ENCODE results near the gene CCDC141.

The CCDC141 gene

DNA sequence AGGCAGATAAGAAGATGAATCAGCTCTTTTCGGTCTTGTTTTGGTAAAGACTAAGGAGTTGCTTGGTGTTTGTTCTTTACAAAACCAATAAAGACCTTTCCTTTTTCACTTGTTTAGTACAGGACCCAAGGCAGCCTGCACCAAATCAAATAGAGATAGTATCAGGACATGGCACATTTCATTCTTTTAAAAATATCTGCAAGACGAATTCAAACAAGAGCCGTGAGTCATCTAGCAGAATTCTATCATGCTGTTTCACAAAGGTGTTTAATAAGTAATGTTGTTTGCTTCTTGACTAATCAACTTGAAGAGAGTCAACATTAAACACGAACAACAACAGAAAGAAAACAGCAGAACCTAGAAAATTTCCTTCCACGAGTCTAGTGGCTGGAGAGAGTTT lies 139.9 kb downstream of the CCDC141 start:
- no peak for DNase-seq

DNA sequence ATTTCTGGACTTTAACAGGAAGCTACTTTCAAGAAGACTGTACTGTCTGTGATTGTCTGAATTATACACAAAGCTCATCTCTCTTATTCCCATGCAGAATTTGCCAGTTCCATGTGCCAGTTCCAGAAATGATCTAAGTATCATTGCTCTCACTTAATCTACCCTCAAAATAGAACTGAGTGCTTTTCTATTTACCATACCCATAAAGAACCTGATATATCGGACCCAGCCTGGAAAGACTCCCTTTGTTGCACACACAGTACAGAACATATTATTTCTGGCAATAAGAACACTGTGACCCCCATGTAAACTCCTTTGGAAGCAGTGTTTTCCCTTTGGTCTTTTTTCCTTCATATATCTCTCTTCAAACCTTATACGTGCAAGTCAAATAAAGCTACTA lies 140.4 kb downstream of the CCDC141 start:
- no peak for DNase-seq

DNA sequence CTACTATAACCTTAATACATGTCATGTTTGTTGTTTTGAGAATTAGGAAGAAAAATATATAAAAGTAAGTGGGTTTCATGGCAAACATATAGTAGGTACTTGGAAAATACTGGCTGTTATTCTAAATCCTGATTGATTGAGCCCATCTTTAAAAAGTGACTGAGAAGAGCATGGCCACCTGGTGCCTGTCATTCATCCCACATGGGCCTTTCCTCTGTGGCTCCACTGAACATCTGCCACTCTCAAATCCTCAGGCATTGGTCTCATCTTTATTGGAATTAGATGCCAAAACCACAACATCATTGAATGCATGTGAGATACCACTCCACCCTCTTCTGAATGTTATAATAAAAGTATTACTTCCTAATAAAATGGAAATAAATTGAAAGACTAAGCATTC lies 141.1 kb downstream of the CCDC141 start:
- no peak for DNase-seq

DNA sequence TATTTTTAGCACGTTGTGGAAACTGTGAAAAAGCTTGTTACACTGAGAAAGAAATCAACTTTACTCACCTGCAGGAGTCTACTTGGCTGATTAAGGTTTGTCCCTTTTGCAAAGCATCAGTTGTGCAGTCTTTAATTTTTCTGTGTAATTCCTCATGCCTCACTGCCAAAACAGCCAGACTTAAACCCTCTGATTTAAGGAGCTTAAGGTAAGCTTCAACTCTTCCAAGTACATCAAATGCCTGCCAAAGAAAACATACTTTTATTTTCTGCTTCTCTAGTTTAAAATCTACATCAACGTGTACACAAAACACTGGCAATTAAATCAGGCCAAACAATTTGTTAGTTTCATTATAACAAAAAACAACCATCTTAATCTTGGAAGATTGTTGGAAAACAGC lies 144.7 kb downstream of the CCDC141 start:
- no peak for DNase-seq

DNA sequence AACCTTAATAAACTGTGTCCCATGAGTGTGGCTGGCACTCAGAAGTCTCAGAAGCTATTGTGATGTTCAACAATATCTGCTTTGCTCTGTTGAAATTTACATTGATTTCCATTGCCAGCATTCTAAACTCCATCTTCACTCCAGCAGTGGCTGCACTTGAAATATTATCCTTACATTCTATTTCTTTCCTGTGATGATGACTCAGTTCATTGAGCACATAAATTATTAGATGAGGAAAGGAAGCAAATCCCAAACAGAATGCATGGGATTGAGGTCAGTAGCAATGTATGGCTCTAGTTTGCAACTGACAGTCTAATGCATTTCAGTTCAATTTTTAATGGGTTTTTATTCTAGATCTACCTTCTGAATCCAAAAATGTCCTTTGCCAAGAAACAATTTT lies 150.3 kb downstream of the CCDC141 start:
- no peak for DNase-seq

DNA sequence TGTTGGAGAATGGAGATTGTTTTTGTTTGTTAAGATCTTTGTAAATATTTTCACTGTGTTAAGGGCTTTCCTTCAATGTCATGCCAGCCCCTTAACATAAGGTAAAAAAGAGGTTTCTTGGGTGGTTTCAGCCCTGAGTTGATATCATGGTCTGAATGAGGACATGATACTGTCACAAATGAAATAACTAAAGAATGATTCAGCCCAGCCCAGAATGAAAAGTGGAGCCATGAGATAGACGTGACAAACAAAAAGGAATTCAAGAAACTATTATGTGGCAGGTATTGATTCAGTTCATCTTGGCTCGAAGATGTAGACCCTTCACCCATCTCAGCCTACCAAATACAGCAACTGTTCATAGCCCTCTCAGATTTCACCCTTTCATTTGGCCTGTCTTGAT lies 154.1 kb downstream of the CCDC141 start:
- no peak for DNase-seq

DNA sequence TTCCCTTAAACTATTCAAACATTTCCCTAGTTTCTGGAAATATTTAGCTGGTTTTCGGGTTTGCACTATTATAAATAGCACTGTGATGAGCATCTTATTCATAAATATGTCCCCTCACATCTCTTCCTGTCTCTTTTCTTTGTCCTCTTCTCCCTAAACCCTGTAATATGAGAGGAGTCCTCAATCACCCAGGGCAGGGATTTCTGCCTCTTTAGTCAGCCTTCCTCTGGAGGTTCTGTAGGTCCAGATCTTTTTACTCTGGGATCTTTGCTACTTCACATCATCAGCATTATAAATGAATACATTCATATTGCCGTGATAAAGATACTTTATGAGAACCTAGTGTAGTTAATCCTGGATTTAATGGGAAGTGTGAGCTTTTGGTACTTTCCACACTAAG lies 154.8 kb downstream of the CCDC141 start:
- no peak for DNase-seq

DNA sequence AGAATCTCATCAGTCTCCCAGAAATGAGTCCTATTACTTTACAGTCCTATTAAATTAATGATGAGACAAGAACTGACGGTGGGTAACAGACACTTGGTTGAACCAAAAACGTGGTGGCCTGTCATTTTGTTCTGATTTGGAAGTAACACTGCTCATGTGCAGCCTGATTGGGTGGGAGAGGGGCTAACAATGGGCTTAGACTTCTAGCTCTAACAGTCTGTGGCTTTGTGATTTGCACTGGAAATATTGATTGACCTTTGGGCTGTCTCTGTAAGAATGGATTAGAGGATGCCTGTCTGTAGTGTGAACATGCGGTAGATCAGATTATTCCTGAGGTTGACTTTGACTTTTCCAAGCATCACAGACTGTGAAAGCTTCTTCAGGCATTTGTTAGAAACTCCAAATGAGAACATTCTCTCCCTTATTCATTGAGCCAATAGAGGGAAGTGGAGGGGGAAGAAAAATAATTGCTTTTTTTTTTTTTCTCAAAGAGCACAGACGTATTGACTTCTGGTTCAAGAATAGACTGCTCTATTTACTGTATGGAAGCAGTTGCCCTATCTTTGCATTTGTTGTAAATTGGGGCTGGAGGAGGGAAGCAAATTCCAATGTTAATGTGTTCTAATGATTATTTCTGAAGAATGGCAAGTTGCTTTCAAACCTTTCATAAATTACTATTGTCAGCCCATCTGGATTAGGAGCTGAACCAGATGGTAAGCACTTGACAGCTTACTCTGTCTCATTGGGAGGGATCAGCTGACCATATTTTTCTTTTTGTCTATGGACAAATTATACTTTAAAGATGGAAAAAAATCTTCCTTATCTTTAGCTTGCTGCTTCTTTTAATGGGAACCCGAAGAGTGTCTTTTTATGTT lies 156.9 kb downstream of the CCDC141 start:
- no peak for DNase-seq

DNA sequence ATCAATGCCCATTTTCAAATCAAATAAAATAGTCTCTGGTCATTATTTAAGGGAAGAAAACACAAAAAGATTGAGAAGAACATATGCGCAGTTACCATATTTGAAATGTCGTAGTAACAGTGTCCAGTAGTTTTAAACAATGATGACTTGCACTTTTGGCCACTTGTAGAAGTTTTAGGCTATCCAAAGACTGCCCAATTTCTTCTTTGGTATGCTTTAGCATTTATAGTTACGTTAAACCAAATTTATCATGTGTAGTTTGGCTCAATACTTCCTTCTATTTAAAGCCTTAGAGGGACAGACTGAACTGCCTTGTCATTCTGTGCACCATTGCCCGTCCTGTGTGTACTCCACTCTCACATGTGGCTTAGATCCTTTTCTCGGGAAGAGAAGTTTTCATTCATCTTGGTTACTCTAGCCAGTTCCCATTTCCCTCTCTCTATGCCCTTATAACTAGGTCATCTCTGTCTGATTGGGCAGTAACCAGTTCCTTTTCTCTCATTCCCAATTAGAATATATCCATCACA lies 157.9 kb downstream of the CCDC141 start:
- DNase-seq = no peak

DNA sequence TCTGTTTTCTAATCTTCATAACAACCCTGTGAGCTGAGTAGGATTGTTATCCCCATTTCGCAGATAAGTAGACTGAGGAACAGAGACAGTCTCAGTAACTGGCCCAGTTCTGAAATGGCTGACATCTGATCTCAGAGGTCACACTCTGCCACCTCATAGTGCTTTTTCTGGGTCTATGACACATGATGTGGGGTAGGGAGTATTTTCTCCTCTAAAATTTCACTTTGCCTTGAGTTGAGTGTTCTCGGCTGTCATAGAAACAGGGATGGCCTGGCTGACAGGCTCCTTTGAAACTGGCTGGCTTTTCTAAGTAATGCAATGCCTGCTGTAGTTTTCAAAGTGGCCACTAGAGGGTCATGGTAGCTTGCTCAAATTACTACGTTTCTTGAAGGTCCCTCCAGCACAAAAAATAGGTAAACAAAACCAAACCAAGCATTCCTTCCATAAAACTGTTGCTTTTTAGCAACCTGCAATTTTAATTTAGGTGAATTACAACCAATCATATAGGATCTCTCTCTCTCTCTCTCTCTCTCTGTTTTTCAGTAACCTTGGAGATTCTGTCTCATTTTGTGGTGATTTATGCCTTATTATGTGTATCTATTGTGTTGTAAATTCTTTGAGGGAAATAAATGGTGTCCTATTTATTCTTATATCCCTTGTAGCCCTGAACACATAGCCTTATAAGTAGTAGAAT lies 158.5 kb downstream of the CCDC141 start:
- DNase-seq = peak; percentile 43

DNA sequence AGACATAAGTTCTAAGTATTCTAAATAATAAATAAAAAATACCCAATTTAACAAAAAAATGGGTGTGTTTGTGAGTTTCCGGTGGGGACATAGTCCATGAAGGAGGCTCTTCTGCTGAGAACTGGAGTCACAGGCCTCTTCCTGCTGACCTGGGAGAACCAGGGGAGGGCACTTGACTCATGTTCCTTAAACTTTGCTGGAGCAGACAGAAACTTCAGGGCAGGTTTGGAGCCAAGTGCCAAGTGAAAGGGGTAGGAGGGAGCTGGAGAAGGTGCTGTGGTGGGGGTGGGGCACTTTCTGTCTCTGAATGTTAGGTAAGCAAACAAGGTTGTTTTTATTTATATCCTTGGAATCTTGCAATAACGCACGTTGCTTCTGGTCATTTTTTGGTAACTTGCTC lies 163.9 kb downstream of the CCDC141 start:
- DNase-seq = no peak

DNA sequence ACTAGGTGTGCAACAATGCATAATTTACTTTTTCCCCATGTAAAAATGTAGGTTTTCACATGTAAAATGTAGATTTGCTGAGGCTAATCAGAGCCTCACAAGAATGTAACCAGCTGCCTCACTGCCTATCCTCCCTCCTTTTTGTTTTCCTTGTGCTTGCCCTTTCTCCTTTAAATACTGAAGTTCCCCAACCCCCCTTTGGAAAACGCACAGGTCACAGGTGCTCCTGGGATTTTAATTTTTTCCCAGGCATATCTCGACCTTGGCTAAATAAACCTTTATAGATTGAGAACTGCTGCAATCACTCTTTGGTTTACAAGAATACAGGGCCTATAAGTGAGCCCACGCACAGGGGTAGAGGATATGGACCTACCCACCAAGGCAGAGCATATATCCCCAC lies 165.5 kb downstream of the CCDC141 start:
- DNase-seq = no peak

DNA sequence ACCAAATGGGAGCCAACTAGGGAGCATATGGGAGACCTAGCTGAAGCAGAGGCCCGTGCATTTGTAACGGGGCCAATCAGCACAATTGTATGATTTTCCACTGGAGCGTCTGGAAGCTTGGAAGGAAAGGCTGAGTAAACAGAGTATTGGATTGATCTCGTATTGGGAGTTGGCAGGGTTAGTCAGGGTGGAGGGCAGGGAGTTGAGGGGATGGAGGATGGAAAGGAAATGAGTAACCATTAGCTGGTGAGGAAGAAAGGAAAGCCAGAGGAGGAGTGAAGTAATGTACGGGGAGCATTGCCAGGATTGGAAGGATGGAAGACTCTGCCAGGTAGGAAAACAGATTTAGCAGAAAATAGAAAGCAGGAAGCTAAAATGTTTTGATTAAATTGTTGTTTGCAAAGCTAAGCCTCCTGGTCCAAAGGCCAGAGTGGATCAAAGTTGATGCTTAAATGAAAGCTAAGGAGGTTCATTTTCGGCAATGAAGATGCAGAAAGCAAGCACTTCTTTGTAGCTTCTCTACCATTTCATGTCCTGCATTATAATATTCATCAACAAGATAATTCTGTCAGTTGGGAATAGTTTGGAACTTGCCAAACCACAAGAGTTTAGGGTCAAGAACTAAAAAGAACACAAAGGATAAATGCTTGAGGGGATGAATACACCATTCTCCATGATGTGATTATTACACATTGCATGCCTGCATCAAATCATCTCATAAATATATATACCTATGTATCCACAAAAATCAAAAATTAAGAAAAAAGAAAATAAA lies 167.1 kb downstream of the CCDC141 start:
- no peak for DNase-seq

DNA sequence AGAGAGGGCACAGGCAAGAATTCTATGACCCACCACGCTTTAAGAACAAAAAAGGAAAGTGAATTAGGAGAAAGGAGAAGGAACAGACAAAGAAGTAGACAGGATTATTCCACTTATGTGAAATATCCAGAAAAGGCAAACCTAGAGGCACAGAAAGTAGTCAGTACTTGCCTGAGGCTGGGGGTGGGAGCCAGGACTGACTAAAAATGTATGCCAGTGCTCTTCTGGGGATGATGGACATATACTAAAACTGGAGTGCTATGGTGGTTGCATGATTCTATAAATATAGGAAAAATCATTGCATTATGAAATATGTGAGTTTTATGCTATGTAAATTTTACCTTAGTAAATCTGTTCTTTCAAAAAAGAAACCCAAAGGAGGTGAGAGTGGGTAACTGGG lies 168.9 kb downstream of the CCDC141 start:
- DNase-seq = no peak

DNA sequence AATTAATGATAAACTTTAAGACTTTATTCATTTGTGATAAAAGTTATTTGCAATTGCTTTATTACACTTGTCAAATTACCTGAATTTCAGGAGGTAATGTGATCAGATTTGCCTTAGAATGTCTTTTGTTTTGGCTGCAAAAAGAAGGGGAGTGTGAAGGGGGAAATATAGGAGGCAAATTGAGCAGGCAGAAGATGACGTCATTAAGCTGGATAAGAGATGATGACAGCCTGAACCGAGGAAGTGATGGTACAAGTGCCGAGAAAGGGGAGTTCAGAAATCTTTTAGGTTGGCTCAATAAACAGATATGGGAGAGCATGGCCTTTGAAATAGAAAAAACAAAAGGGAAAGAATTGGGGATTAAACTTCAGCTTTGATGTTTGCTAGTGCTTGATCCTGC lies 169.7 kb downstream of the CCDC141 start:
- no peak for DNase-seq

DNA sequence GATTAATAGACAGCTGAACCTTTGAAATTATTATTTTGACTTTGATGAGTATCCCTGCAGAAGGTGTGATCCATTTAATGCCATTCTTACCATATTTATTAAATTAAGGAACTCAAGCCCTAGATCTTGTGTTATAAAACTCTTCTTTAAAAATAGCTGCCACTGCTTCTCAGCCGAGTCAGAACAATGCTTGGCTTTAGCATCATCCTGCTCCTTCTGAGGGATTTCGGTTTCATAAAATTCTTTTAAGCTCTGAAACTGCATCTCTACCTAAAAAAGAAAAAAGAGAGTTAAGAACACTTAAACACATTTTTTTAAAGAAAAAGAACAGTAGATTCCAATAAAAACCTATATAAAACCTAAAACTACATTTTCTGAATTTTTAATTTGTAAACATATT lies 172.1 kb downstream of the CCDC141 start:
- DNase-seq = no peak

DNA sequence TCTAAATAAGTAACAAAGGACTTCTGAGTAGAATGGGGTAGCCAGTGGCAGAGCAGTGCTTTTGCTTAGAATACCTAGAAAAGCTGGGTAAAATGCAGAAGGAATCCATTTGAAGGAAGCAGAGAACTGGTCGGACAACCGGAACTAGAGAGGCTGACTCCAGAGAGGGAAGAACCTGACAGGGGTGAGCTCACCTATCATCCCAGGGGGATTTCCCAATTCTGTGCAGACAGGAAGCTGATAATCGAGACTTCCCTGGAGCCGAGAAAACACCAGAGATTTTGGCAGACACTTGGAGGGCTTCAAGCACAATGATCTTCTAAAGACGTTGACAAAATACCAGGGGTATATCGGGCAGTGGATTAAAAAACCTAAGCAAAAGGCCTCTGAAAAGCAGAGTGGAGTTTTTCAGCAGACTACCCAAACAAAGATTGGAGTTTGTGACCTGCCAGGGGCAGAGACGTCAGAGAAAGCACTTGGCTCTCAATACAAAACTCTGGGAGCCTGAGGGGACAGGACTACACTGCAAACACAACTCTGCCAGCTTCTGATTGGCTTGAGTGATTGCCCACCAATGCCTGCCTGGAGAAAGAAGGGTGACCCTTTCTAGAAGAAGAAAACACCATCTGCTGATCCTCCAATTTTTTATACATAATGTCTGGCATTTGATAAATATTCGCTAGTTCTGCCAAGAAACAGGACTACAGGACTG lies 175.3 kb downstream of the CCDC141 start:
- DNase-seq = no peak

DNA sequence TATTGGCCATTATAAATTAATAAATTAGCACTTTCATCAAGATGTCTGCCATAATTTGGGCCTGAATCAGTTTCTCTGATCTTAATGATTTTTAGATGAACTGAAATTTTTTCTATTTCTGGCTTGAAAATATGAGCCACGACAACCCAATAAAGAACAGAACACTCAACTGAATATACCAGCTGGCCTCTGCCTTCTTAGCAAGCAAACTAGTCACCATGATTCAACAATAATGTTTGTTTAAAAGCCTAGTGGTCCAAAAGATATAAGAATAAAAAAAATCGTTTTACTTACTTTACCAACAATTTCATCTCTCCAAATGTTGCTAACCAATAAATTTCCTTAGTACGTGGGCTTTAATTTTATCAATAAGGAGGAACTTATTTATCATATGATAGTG lies 176.0 kb downstream of the CCDC141 start:
- no peak for DNase-seq

DNA sequence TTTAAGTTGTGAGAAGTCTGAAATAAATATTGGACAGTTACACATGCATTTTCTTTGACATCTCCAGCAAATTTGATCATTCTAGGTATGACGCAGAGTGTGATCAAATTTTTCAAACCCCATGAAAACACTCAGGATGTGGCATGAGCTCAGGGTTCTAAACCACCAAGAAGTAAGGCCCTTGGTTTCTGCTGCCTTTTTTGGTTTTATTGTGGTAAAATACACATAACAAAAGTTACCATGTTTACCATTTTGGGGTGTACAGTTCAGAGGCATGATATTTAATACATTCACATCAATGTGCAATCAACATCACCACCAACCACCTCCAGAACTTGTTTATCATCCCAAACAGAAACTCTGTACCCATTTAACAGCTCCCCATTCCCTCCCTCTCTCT lies 178.4 kb downstream of the CCDC141 start:
- no peak for DNase-seq

DNA sequence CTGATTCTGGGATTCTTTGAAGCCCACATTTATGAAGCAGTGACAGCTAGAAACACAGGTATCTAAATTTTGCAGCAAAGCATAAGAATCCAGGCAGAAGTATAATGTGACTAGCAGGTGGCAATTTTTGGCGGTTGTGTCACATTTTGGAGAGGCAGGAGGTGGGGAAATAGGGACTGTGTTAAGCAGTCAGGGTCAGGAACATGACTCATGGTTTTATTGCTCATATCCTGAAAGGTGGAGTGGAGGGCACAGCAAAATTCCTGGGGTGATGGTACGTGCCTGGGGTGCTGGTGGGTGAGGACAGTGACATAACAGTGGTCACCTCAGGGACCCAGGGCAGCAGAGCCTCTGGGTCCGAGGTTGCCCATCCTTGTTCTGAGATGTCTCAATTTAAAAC lies 179.2 kb downstream of the CCDC141 start:
- no peak for DNase-seq

DNA sequence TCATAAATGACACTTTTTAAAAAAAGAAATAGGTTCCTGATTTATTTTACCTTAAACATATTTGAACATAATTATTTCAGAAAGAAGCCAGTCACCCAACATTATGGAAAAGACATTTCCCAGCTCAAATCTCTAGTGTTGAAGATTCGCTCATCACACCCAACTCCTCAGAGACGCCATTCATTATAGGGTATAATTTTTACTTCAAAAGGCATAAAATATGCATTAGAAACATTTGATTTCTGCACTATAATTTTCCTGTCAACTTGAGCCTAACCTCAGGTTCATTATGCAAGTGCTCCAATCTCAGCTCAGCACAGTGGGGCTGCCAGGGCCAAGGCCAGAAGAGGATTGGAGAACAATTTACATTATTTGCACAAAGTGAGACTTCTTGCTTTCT lies 183.9 kb downstream of the CCDC141 start:
- no peak for DNase-seq

DNA sequence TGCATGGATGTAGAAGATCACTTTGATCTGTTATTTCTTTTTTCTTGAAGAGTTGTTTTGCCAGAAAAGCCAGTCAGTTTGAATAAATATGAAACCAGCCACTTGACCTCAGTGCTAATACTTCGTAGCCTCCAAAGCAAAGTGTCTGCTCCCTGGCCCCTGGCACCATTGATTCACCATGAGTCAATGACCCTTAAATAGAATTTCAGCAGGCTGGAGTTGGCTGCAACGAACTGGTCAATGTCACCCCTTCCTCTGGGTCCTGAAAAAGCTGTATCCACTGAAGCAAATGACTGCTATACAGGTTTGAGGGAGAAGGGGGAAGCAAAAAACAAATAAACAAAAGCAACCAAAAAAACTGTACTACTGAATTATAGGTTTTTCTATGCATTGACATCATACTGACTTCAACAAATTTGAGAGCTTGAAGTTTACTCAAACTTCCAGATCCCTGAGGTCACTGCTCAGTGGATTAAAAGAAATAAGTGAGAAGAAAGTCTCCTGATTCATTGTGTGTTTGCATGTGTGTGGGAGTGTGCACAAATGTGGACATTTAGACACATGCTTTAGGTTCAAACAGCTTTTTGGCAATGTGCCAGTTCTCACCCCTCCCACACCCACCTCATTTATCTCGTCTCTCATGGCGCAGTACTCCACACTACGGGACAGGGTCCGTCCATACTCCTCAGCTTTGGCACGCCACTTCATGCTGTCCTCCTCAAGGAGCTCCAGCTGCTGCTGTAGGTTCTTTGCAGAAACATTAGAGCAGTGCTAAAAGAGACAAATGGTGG lies 184.6 kb downstream of the CCDC141 start:
- no peak for DNase-seq
